HG03432 (cell line): Measurements from ENCODE around the gene ATP6V0A1.
"Not testable (repeated sequence)": the region's sequence is repeated elsewhere in the genome, so short reads cannot be mapped to it uniquely, and the experiment has no call there.

Experiments used
- ATAC-seq: cut with Tn5 transposase; IDR thresholded peaks from one replicate; pipeline ENCODE4 v1.9.1; 2021; ENCODE audit warnings: mild to moderate bottlenecking, moderate library complexity; ENCODE audit not compliant: unreplicated experiment

The ATP6V0A1 gene

GRCh38 chr17:42431758-42432161 lies 26.9 kb upstream of the ATP6V0A1 start:
- no peak for ATAC-seq

- no peak for ATAC-seq
Measured at GRCh38 chr17:42436391-42436790, 22.3 kb upstream of the ATP6V0A1 start.

GRCh38 chr17:42438600-42439567 lies 19.8 kb upstream of the ATP6V0A1 start:
- no peak for ATAC-seq

GRCh38 chr17:42441371-42442195 lies 17.1 kb upstream of the ATP6V0A1 start:
- no peak for ATAC-seq

- no peak for ATAC-seq
Measured at GRCh38 chr17:42442196-42442565, 16.5 kb upstream of the ATP6V0A1 start.

GRCh38 chr17:42449176-42449575 lies 9.5 kb upstream of the ATP6V0A1 start:
- ATAC-seq = not testable (repeated sequence)

- not testable (repeated sequence) for ATAC-seq
Measured at GRCh38 chr17:42449838-42450237, 8.8 kb upstream of the ATP6V0A1 start.

GRCh38 chr17:42451270-42451669 lies 7.4 kb upstream of the ATP6V0A1 start:
- ATAC-seq = not testable (repeated sequence)

GRCh38 chr17:42453439-42453838 lies 5.2 kb upstream of the ATP6V0A1 start:
- no peak for ATAC-seq

- not testable (repeated sequence) for ATAC-seq
Measured at GRCh38 chr17:42454987-42455386, 3.7 kb upstream of the ATP6V0A1 start.

- peak; percentile 35 for ATAC-seq
Measured at GRCh38 chr17:42456223-42457106, 2.2 kb upstream of the ATP6V0A1 start.

- ATAC-seq = no peak
Measured at GRCh38 chr17:42457107-42457792, 1.4 kb upstream of the ATP6V0A1 start.

- ATAC-seq = no peak
Measured at GRCh38 chr17:42459256-42459800, 650 bp downstream of the ATP6V0A1 start.

GRCh38 chr17:42459801-42460281 lies 1.2 kb downstream of the ATP6V0A1 start:
- no peak for ATAC-seq

GRCh38 chr17:42460371-42460770 lies 1.7 kb downstream of the ATP6V0A1 start:
- no peak for ATAC-seq

- ATAC-seq = no peak
Measured at GRCh38 chr17:42463976-42464400, 5.3 kb downstream of the ATP6V0A1 start.

GRCh38 chr17:42467889-42468288 lies 9.2 kb downstream of the ATP6V0A1 start:
- ATAC-seq = no peak

- ATAC-seq = no peak
Measured at GRCh38 chr17:42472709-42473521, 14.2 kb downstream of the ATP6V0A1 start.

- ATAC-seq = no peak
Measured at GRCh38 chr17:42474276-42474675, 15.6 kb downstream of the ATP6V0A1 start.
